ENCODE results near the gene SORBS2.
"Not testable (repeated sequence)": the region's sequence is repeated elsewhere in the genome, so short reads cannot be mapped to it uniquely, and the experiment has no call there.

The SORBS2 gene

GRCh38 chr4:185711726-185712125 lies 100.3 kb downstream of the SORBS2 start:
- TF ChIP-seq CTCF (IDR thresholded peaks at IDR 0.05; ENCODE audit: extremely low read depth, missing control alignments): no peak
- DNase-seq (ENCODE audit: low spot score): no peak

- TF ChIP-seq CTCF (IDR thresholded peaks at IDR 0.05; ENCODE audit: extremely low read depth, missing control alignments): no peak
- DNase-seq (ENCODE audit: low spot score): no peak
Observed at GRCh38 chr4:185710487-185710995, 101.5 kb downstream of the SORBS2 start.

- no peak for TF ChIP-seq CTCF (IDR thresholded peaks at IDR 0.05; ENCODE audit: extremely low read depth, missing control alignments)
- no peak for DNase-seq (ENCODE audit: low spot score)
Observed at GRCh38 chr4:185709802-185710486, 102.0 kb downstream of the SORBS2 start.

- no peak for DNase-seq (ENCODE audit: low spot score)
- no peak for TF ChIP-seq CTCF (IDR thresholded peaks at IDR 0.05; ENCODE audit: extremely low read depth, missing control alignments)
Observed at GRCh38 chr4:185708348-185708747, 103.6 kb downstream of the SORBS2 start.

GRCh38 chr4:185707622-185708021 lies 104.4 kb downstream of the SORBS2 start:
- not testable (repeated sequence) for DNase-seq (ENCODE audit: low spot score)

- no peak for TF ChIP-seq CTCF (IDR thresholded peaks at IDR 0.05; ENCODE audit: extremely low read depth, missing control alignments)
- no peak for DNase-seq (ENCODE audit: low spot score)
Observed at GRCh38 chr4:185702147-185702663, 109.8 kb downstream of the SORBS2 start.

- no peak for DNase-seq (ENCODE audit: low spot score)
- TF ChIP-seq CTCF (IDR thresholded peaks at IDR 0.05; ENCODE audit: extremely low read depth, missing control alignments): no peak
Observed at GRCh38 chr4:185700630-185701029, 111.4 kb downstream of the SORBS2 start.

- no peak for TF ChIP-seq CTCF (IDR thresholded peaks at IDR 0.05; ENCODE audit: extremely low read depth, missing control alignments)
- DNase-seq (ENCODE audit: low spot score): no peak
Observed at GRCh38 chr4:185700048-185700447, 111.9 kb downstream of the SORBS2 start.
